NCI-H510A (cell line): Measurements from ENCODE around the gene PTPN22.

ENCODE experiments used
- DNase-seq: peaks from one replicate; lab custom pipeline; 2025; lab: John Stamatoyannopoulos, UW

Gene PTPN22

DNA sequence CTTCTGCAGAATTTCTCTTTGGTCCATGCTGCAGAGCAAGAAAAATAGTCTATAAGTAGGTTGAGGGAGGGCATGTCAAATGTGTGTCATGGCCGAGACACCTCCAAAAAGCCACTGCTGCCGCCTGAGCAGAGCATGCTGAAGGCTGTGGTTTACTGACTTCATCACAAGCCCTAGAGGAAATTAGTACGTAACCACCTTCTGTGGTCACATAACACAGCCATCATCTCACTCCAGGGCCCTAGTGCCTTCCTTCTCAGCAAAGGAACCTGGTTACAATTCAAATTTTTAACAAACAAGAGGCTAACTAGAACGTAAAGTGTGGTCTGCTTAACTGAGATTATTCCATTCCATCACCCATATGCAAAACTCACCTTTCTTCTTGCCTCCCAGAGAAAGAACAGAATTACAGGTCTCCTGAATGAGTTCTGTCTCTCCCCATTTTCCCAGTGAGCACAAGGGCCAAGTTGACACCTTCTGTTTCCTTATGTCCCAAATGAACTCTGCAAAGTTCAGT, at the start of gene PTPN22:
TSS of gene PTPN22 (minus strand) at position 116 of the 517 bp plus-strand sequence.
- no peak for DNase-seq

DNA sequence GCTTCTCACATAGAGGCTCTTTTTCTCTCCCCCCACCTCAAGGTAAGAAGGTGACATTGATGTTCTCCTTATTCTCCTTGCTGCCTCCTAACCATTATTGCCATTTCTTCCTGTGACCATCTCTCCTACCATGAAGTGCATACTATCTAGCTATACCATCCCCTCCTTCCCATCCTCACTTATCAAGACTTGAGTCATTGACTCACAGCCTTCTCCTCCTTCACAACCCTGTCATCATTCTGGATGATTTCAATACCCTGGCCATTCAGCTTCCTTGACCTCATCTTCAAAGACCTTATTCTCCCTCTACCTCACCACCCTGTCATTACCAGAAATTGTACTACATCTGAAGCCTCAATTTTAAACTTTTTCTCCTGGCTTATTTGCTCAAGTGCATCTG, 46.7 kb upstream of the PTPN22 start:
- no peak for DNase-seq

DNA sequence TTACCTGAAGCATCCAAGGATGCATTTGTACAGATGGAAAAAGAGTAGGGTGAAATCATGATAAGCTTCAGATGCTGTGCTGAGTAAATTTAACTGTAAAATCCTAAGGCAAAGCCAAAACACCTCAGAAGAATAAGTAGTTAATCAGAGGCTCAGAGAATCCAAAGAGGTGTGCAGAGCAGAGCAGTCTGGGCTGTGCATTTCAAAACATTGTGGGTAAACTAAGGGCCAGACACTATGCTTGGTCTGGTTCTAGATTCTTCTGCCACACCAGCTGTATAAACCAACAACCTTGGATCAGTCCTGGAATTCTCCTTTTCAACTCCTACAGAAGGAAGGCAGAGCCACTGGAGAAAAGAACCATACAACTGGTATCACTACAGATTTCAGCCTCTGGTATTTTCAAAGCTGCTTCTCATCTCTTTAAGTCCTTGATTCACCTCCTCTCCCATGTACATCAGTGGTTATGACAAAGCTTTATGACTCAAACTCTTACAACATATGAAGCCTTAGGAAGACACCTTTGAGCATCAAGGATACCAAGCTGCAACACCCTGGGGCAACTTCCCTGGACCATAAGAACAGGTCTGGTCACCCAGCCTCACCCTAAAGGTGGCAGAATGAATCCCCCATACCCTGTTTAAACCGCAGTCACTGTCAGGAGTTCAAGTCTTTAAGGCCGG, 46.0 kb upstream of the PTPN22 start:
- DNase-seq = no peak

DNA sequence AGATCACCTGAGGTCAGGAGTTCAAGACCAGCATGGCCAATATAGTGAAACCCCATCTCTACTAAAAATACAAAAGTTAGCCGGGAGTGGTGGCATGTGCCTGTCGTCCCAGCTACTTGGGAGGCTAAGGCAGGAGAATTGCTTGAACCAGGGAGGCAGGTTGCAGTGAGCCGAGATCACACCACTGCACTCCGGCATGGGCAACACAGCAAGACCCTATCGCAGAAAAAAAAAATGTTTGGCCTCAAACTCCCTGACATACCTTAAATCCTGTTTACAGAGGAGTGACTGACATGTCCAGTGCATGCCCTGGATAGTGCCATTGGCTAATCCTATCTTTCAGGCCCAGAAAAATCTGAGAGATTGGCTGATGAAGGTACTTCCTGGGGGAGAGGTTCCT, 45.5 kb upstream of the PTPN22 start:
- no peak for DNase-seq

DNA sequence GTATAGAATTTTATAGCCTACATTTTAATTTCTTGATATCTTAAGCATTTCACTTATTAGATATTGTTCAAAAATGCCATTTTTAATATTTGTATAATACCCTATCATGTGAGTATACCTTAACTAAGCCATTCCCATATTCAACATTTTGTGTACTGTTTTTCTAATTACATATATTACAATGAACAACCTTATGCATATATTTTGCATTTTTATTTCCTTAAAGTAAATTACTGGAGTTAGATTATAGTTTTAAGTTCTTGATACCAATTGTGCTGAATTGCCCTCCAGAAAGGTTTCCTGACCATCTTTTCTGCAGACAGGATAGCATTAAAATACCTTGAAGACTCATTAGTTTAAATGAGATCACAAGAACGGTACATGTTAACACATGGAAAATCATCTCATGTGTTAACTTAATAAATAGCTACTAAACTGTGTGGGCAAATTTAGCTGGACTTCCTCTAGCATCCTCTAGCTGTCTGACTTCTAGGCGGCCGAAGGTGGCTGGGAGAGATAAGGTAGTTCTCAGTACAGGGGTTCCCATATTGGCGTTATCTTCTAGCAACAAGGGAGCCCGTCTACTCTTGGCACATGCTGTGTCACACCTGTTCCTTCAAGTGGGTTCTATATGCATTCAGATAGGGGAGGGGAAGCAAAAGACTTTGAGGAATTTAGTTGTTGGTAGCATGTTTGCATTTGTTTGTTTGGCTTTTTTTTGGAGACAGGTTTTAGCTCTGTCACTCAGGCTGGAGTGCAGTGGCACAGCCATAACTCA, 42.6 kb upstream of the PTPN22 start:
- DNase-seq = no peak

DNA sequence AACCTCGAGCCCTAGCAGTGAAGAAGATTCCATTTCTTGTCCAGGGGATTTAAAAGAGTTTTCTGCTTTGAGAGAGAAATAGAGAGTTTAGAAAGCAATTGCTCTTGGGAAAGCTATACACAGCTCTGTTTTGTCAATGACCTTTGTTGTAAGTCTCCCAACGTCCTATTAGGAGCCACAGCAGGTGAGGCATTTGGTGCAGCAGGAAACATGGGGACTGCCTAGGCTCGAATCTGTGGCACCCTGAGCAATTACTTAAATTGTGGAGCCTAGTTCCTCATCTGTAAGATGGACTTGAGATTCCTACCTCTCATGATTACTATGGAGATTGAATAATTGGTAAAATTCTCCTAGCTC, 41.8 kb upstream of the PTPN22 start:
- no peak for DNase-seq

DNA sequence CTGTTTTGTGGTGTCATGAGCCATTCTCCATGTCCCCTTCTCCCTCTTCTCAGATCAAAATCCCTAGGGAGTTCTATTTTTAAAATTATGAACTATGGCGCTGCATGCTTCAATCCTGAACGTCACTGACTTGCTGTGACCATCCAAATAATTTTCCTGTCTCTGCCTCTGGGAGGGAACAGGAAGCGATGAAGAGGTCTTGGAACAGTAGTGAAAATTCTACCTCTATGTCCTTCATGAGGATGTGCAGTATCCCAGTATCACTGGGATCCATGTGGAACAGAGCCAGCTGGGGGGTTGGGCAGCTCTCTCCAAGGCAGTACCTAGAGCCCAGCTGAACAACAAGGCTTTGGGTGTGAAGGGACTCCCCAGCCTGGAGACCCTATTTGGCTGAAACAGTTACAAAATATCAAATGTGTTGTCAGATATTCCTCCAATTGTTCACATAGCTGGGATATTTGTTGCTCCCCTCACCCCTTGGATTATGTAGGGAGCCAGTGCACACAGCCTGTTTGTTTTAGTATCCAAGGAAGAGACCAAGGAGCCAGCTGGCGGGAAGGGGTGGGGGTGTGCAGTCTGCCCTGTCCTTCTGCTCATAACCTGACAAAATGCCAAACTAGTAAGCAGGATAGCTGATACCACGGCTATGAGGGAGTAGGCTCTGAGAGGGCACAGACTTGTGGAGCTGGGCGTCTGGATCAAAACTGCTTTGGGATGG, 41.2 kb upstream of the PTPN22 start:
- DNase-seq = no peak

DNA sequence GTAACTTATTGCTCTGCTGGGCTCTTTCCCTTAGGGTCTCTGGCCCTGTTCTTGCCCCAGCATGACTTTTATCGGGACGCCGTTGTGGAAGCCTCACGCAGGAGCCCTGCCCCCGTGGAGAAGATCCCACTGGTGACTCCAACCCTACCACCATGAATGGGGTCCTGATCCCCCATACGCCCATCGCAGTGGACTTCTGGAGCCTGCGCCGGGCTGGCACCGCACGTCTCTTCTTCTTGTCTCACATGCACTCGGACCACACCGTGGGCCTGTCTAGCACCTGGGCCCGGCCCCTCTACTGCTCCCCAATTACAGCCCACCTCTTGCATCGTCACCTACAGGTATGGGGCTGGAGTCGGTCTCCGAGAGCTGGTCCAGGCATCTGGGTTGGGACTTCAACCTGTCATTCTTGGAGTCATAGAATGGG, 33.9 kb upstream of the PTPN22 start:
- DNase-seq = no peak

DNA sequence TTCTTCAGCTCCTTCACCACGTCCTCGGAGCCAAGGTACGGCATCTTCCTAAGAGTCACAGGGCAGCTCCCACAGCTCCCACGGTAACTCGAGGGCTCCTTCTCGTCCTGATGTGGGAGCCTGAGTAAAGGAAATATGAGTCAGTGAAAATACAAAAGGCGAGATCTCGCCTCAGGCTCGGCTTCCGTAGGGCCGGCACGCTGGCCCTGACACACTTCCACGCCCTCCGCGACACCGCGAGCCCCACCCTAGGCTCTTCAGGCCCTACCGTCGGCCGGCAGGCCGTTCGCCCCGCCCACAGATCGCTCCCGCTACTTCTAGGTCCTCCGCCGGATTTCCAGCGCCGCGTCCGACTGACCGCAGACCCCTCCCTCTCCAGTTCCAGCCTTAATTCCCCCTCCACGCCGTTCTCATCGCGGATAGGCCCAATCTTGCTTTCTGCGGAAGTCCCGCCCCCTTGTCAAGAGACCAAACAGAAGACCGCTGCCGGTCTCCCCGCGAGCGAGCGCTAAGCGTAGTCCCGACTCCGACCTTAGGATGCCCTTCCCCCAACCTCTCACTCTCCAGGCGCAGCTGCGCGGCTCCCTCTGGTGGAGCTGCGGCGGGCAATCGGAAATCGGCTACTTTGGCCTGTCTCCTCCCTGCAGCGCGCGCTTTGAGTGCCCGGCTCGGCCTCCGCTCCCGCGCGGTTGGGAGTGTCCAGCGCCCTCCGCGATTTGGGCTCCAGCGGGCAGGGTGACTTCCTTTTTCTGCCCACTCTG, 33.3 kb upstream of the PTPN22 start, which contains the start of the genes AP4B1 and DCLRE1B:
TSS of gene AP4B1 (minus strand) at position 126 of the 761 bp plus-strand sequence. CDS start at position 44, 82 bp downstream.
TSS of gene DCLRE1B (plus strand) at position 653 of the 761 bp plus-strand sequence. CDS start 261 bp downstream, outside the sequence.
- peak; percentile 99 for DNase-seq

DNA sequence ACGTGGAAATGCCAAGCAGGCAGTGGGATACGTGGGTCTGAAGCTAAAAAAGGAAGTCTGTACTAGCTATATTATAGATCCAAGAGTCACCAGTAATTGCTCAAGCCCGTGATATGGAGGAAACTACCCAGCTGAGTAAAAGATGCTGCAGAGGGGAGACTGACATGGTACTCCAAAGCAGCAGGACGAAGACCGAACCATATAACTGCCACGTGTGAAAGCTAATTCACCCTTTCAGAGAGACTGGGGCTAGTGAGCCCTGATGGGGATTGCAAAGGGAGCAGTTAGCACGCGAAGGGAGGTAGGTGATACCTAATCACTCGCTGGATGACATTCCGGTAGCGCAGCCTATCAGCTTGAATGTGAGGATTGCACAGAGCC, 32.8 kb upstream of the PTPN22 start:
- DNase-seq = peak; percentile 50

DNA sequence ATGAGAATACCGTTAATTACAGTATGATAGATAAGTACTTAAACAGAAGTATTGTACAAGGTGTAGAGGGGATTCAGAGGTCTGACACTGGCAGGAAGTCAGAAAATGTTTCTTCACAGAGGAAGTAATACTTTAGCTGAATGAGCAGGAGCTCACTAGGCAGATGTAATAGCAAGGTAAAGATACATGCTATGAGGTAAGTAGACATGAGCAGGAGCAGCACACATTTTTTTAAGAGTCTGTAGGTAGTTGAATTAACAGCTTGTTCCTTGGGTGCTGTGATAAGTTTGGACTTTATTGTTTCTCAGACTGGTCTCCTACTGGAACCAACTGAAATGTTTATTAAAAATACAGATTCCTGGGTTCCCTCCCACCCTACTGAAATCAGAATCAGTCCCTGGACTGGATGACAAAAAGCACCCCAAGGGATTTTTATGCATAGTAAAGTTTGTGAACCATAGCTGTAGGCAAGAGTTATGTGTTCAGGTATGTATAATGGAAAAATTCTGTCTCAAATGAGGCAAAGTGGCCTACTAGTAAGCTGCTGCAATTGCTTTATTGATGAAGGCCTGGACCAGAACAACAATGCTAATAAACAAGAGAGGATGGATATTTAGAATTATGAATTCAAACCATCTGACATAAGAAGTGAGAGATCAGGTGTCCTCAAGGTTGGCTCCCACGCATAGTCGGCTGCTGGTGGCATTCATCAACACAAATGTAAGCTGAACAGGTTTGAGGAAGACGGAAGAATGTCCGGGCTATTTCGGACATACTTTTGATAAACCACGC, 32.2 kb upstream of the PTPN22 start:
- no peak for DNase-seq

DNA sequence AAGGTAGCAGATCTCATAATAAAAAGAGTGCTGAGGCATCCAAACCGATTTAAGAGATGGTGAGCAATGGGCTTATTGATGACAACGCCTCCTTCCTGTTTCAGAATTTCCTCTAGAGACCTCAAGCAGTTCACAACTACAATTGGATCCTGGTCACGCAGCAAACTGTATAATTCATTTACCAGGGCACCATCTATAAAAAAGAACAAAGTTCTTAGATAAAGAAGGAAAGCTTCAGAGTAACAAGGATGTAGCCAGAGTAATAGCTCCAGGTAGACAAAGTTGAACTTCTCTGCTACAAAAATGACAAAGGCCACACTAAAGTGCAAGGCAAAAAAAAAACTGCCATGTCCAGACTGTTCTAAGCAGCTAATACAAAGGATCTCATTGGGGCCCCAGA, 29.7 kb upstream of the PTPN22 start:
- DNase-seq = no peak

DNA sequence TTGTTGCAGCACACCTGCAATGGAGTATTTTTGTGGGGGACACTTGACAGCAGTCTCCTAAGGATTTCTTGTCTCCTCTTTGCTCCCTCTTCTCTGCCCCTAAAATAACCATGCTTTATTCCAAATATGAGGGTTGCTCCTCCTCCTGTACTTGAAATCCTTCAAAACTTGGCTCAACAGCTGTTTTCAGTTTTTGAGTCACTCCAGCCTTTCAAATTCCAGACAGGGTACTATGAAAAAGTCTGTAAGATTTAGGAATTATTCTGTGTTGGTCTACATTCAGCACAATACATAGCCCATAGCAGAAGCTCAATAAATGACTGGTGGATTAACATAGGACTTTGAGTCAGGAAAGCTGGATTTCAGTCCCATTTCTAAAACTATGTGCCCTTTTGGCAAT, 27.6 kb upstream of the PTPN22 start:
- DNase-seq = no peak

DNA sequence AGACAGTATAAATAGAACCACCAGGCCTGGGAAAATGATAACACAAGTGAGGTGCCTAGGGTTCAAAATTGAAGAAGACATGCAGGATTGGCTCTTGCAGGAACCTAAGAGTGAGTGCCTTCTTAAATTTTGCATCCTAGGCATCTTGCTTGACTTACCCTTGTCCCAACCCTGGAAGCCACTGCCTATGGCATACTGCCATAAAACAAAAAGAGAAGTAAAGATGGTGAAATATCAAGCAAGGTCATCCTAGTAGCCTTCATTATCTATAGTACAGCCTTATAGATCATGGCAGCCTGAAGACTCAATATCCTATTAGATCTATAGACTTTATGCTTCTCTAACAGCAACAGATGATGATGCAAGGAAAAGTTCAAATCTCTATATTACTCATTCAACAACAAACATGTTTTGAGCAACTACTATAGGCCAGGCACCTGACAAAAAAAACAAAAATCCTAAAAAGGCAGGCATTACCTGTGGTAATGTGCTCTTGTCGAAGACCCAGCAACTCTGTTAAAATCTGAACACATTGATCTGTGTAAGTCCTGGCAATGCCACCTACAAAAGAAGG, 26.8 kb upstream of the PTPN22 start:
- no peak for DNase-seq

DNA sequence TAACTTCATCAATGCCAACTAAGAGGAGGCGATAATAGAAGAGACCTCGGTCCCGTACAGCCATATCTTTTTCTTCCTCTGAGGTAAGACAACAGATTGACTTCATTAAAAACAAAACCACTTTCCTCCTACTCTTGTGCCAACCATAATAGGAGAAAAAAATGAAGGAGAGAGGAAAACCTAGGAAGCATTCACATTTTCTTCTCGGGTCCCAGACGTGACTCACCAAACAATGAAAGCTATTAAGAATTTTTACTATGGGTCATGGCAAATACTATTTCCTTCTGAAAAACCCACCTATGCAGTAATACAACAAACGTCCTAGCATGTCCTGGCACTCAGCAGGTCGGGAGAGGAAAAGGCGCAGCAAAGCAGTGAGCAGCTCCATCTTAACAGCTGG, 24.4 kb upstream of the PTPN22 start:
- no peak for DNase-seq

DNA sequence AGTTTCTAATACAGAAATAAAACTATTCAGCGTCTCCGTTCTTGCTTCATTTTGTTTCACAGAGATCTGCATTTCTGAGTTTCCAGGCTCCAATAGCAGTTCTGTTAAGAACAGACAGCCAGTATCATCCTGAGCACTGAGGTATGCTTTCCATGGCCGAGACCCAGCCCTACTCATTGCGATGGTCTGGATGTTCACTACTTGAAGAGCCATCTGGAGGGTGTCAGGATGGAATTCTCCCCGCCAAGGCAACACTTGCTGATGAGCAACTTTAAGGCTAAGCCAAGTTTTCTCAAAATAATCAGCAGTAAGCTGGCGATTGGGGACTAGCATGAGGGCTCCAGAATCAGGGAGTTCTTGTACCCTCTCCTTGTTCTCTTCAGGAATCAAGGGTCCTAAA, 23.6 kb upstream of the PTPN22 start:
- DNase-seq = no peak

DNA sequence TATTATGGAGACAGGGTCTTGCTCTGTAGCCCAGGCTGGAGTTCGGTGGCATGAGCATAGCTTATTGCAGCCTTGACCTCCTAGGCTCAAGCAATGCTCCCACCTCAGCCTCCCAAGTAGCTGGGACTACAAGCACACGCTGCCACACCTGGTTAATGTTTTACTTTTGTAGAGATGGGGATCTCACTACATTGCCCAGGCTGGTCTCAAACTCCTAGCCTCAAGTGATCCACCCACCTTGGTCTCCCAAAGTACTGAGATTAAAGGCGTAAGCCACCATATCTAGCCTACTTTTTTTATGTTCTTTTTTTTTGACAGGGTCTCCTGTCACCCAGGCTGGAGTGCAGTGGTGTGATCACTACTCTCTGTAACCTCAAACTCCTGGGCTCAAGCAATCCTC, 21.8 kb upstream of the PTPN22 start:
- no peak for DNase-seq

DNA sequence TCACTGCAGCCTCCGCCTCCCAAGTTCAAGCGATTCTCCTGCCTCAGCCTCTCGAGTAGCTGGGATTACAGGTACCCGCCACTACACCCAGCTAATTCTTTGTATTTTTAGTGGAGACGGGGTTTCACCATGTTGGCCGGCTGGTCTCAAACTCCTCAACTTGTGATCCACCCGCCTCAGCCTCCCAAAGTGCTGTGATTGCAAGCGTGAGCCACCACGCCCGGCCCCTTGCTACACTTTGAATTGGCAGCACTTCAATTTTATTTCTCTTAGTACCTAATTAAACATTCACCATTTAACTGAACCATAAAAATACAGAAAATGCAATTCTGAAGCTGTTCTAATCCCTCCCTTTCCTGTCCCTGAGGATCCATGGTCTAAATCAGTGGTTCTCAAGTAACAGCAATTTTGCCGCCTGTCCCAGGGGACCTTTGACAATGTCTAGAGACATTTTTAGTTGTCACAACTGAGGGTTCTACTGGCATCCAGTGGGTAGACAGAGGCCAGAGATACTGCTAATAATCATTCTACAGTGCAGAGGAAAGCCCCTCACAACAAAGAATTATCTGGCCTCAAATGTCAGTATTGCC, 20.2 kb upstream of the PTPN22 start:
- DNase-seq = no peak

DNA sequence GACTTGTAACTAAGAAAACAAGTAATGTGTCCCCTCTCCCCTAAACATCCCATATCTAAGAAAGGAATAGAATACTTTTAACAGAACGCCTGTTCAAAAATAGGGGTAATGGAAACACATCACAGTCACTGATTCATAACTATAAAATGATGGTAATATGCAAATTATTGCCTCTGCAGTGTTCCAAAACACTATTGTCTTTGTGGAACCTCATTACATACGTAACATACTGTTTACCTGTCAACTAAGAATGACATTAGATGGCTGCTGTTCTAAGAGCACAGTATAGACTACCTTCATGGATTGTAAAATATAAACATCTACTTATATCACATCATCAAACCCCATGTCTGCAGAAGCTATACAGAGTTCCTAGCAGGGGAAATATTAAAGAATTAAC, 19.3 kb upstream of the PTPN22 start:
- DNase-seq = no peak
